ENCODE measurements around the gene P4HA3. TPM values are rescaled to one million over a fixed set of nuclear protein-coding genes. Genes with fewer than 3 reads are reported as not detected.
A peak's percentile ranks its signal among the peaks of the same experiment; 100 is the strongest.

The P4HA3 gene
- total RNA-seq, 1 donor from 2014 or later: not detected

- Mint-ChIP-seq H3K27me3 (no peaks in the 10 kb centered on the region), H3K27ac (no peak overlapping the region), H3K9me3 (no peaks in the 10 kb centered on the region), H3K4me1 (peaks cover 7% of the 10 kb centered on the region), H3K36me3 (ENCODE audit: low read depth) (peaks cover 16% of the 10 kb centered on the region), H3K4me3 (no peak overlapping the region)
- intact Hi-C loops (cut with micrococcal nuclease): loop anchor here (10.0 kb wide), 1 partner anchor 268 kb away; no protein-coding TSS in a partner anchor
- peak; percentile 67 for DNase-seq
Observed at GRCh38 chr11:74232311-74232950, 79.0 kb downstream of the P4HA3 start.

GRCh38 chr11:74226907-74227306 is 84.5 kb downstream of the P4HA3 start:
- DNase-seq: no peak
- no peaks in the 10 kb centered on the region for H3K9me3 Mint-ChIP-seq
- H3K4me1 Mint-ChIP-seq: peaks cover 1% of the 10 kb centered on the region
- H3K36me3 Mint-ChIP-seq (ENCODE audit: low read depth): peaks cover 26% of the 10 kb centered on the region
- intact Hi-C loops (cut with micrococcal nuclease): no loop called here
- no peak overlapping the region for H3K27ac Mint-ChIP-seq
- H3K27me3 Mint-ChIP-seq: no peaks in the 10 kb centered on the region
- no peak overlapping the region for H3K4me3 Mint-ChIP-seq

- no peak overlapping the region for H3K4me3 Mint-ChIP-seq
- no peak for DNase-seq
- H3K27me3 Mint-ChIP-seq: no peaks in the 10 kb centered on the region
- H3K4me1 Mint-ChIP-seq: no peaks in the 10 kb centered on the region
- H3K9me3 Mint-ChIP-seq: no peaks in the 10 kb centered on the region
- peaks cover 20% of the 10 kb centered on the region for H3K36me3 Mint-ChIP-seq (ENCODE audit: low read depth)
- intact Hi-C loops (cut with micrococcal nuclease): no loop called here
- no peak overlapping the region for H3K27ac Mint-ChIP-seq
Observed at GRCh38 chr11:74225565-74225964, 85.9 kb downstream of the P4HA3 start.

- DNase-seq: no peak
- intact Hi-C loops (cut with micrococcal nuclease): no loop called here
- H3K4me1 Mint-ChIP-seq: no peaks in the 10 kb centered on the region
- H3K27ac Mint-ChIP-seq: no peak overlapping the region
- no peaks in the 10 kb centered on the region for H3K9me3 Mint-ChIP-seq
- peaks cover 18% of the 10 kb centered on the region for H3K36me3 Mint-ChIP-seq (ENCODE audit: low read depth)
- no peaks in the 10 kb centered on the region for H3K27me3 Mint-ChIP-seq
- no peak overlapping the region for H3K4me3 Mint-ChIP-seq
Observed at GRCh38 chr11:74221816-74222215, 89.6 kb downstream of the P4HA3 start.

GRCh38 chr11:74220376-74220775 is 91.1 kb downstream of the P4HA3 start:
- Mint-ChIP-seq H3K9me3 (peaks cover 6% of the 10 kb centered on the region), H3K27me3 (no peaks in the 10 kb centered on the region), H3K4me3 (no peak overlapping the region), H3K4me1 (no peaks in the 10 kb centered on the region), H3K27ac (no peak overlapping the region), H3K36me3 (ENCODE audit: low read depth) (peaks cover 21% of the 10 kb centered on the region)
- intact Hi-C loops (cut with micrococcal nuclease): no loop called here
- DNase-seq: no peak

Other genes with a start within 250 kb of the P4HA3 start
- gene C2CD3, start 140.6 kb downstream of the P4HA3 start, total RNA-seq: 35.1 and 37.4 TPM in 2 replicates
- gene PPME1, start 140.4 kb downstream of the P4HA3 start, total RNA-seq: 66.3 and 69.6 TPM in 2 replicates
- gene PGM2L1, start 86.8 kb upstream of the P4HA3 start, total RNA-seq: 4.7 and 4.9 TPM in 2 replicates
- gene KCNE3, start 155.9 kb upstream of the P4HA3 start, total RNA-seq: not detected in 2 replicates
- 3.1 and 4.7 TPM in 2 replicates for gene LIPT2, start 182.1 kb upstream of the P4HA3 start, total RNA-seq